ENCODE results near the gene GPR146. TPM values are rescaled to one million over a fixed set of nuclear protein-coding genes. Genes with fewer than 3 reads are reported as not detected.

The GPR146 gene
- total and polyA plus RNA-seq, 2 of the 4 experiments (the other 2 are of a cell fraction) = 2.2 to 3.4 TPM

- TF ChIP-seq NFE2L2 (IDR thresholded peaks at IDR 0.05; ENCODE audit: low read depth, low read length) (no peak), RAD21 (IDR thresholded peaks at IDR 0.05; ENCODE audit: low read length) (no peak)
Measured at GRCh38 chr7:1057416-1058291, 13.3 kb downstream of the GPR146 start (continued).

GRCh38 chr7:1058311-1058710, 14.0 kb downstream of the GPR146 start:
- Histone ChIP-seq H2BK120ac (ENCODE audit: low read depth, low read length) (no peak overlapping the region), H3K14ac (replicated peaks; ENCODE audit: low read depth, low read length) (no peak overlapping the region), H2AFZ (replicated peaks; ENCODE audit: low read length, poor library complexity) (no peak overlapping the region), H2BK5ac (ENCODE audit: low read depth, low read length, poor library complexity, severe bottlenecking) (no peak overlapping the region), H3K9me3 (ENCODE audit: control insufficient read depth, insufficient read depth, low read length) (no peaks in the 10 kb centered on the region), H3K18ac (ENCODE audit: low read depth, low read length) (no peak overlapping the region), H3K56ac (ENCODE audit: extremely low read depth, insufficient read depth, low read length) (no peak overlapping the region), H4K91ac (ENCODE audit: insufficient read depth, low read depth, low read length) (no peak overlapping the region), H3K9ac (ENCODE audit: low read depth, low read length) (no peak overlapping the region), H3K4ac (ENCODE audit: low read depth, low read length) (no peak overlapping the region), H3K23ac (ENCODE audit: low read depth, low read length) (no peak overlapping the region), H2BK20ac (ENCODE audit: low read depth, low read length) (no peak overlapping the region), H3K27ac (ENCODE audit: insufficient read depth, low read length) (no peak overlapping the region), H3K9me1 (ENCODE audit: insufficient read depth, low read length) (peaks cover 4% of the 10 kb centered on the region; the same call in 1 of the 2 replicates), H4K20me1 (ENCODE audit: insufficient read depth, low read length) (peaks cover 50% of the 10 kb centered on the region), H3K4me1 (ENCODE audit: control insufficient read depth, insufficient read depth, low read length) (peaks cover 8% of the 10 kb centered on the region; the same call in 1 of the 2 replicates), H4K8ac (ENCODE audit: low read depth in 2 of 2, low read length in 2 of 2) (no peak overlapping the region), H2AK9ac (replicated peaks; ENCODE audit: low read depth, low read length, poor library complexity) (peak overlapping the region; percentile 50), H4K5ac (ENCODE audit: low read depth, low read length) (no peak overlapping the region), H3K27me3 (ENCODE audit: control insufficient read depth, insufficient read depth, low read length) (no peaks in the 10 kb centered on the region; the same call in 1 of the 2 replicates), H3K4me2 (ENCODE audit: low read depth, low read length) (no peak overlapping the region), H3K4me3 (ENCODE audit: insufficient read depth, low read depth, low read length) (no peak overlapping the region), H2AK5ac (ENCODE audit: low read depth, low read length) (no peak overlapping the region), H3K79me1 (ENCODE audit: low read depth in 1 of 2, low read length in 2 of 2) (peaks cover 0 to 12% of the 10 kb centered on the region in 2 experiments; a peak in 1 of 4 replicates), H3K36me3 (ENCODE audit: control insufficient read depth, insufficient read depth, low read length) (peaks cover 3% of the 10 kb centered on the region; the same call in 1 of the 2 replicates), H2BK15ac (ENCODE audit: low read depth, low read length) (no peak overlapping the region)
- in situ Hi-C loops (cut with MboI; ENCODE audit: low sequenced_read_pairs) = no loop called here
- dilution Hi-C loops (cut with HindIII; ENCODE audit: low sequenced_read_pairs, unreplicated experiment) = no loop called here
- POLR2A ChIA-PET (ENCODE audit: unreplicated experiment) = interaction anchor here (1.5 kb wide), 1 partner anchor 83 kb away, joined by 3 read pairs; the partner anchor contains the start of gene COX19
- intact Hi-C loops (cut with micrococcal nuclease) = no loop called here
- CTCF ChIA-PET = interaction anchor here (0.8 to 2.6 kb wide), 3 partner anchors 23 to 83 kb away, joined by 3 to 25 read pairs (median 4); partner anchors contain the start of gene COX19
- BruUV-seq (replicated peaks) = no TSS peak
- no CpG with 5 or more reads among the region's 13 CpGs for WGBS, 2 experiments (ENCODE audit: extremely low coverage in 2 of 2, insufficient read length in 1 of 2)
- DNase-seq (no peak), ATAC-seq (ENCODE audit: low read depth) (no peak)
- TF ChIP-seq MAZ (IDR thresholded peaks at IDR 0.05; ENCODE audit: borderline replicate concordance, low read depth, low read length) = no peak
- TF ChIP-seq CEBPB (IDR thresholded peaks at IDR 0.05; ENCODE audit: low read depth, low read length) = no peak
- no peak for TF ChIP-seq BHLHE40 (IDR thresholded peaks at IDR 0.05; ENCODE audit: low read depth, low read length)
- TF ChIP-seq CTCF (conservative IDR thresholded peaks at IDR 0.05; ENCODE audit: low read depth, low read length) = no peak
- TF ChIP-seq FOS (IDR thresholded peaks at IDR 0.05; ENCODE audit: low read depth, low read length) = no peak
- no peak for TF ChIP-seq NFE2L2 (IDR thresholded peaks at IDR 0.05; ENCODE audit: low read depth, low read length)
- TF ChIP-seq MXI1 (IDR thresholded peaks at IDR 0.05; ENCODE audit: borderline replicate concordance, low read depth, low read length) = no peak
- TF ChIP-seq MAFK (IDR thresholded peaks at IDR 0.05; ENCODE audit: low read depth, low read length) = no peak
- no peak for TF ChIP-seq CHD1 (IDR thresholded peaks at IDR 0.05; ENCODE audit: low read depth, low read length)
- TF ChIP-seq USF2 (IDR thresholded peaks at IDR 0.05; ENCODE audit: low read depth, low read length) = no peak
- no peak for TF ChIP-seq SMC3 (IDR thresholded peaks at IDR 0.05; ENCODE audit: low read depth, low read length)
- TF ChIP-seq POLR2A (IDR thresholded peaks at IDR 0.05; ENCODE audit: low read depth, low read length) = no peak
- TF ChIP-seq RAD21 (IDR thresholded peaks at IDR 0.05; ENCODE audit: low read length) = no peak
- no peak for TF ChIP-seq RFX5 (IDR thresholded peaks at IDR 0.05; ENCODE audit: low read depth, low read length)
